ENCODE results near the gene B3GNT3.

Gene B3GNT3

DNA sequence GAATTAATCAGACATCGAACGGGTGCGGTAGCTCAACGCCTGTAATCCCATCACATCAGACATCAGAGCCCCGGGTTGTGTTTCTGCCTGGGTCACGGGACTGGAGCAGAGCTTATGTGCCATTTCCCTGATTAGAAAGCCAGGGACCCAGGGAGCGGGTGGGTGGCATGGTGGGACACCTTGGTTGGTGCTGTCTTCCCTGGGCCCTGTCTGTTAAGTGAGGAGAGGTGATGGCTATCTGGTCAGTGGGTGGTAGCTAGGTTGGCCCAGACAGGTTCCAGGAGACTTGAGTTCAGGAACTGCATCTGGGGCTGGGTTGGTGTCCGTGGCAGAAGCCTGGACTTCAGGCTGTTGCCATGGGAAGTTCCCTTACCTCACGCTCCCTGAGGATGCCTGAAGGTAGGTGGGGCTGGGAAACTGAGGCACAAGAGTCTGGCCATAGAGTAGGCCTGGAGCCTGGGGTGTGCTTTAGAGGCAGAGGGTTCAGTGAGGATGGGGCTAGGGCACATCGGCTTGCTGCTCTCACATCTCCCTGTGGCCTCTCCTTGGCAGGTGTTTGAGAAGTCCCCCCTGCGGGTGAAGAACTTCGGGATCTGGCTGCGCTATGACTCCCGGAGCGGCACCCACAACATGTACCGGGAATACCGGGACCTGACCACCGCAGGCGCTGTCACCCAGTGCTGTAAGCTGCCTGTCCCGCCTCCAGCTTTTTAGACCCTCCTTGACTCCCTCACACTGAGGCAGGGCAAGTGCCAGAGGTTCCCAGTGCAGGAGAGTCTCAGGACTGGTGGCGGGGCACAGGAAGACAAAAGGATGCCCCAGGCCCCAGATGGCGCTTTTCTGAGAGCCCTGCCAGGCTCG lies 66.8 kb downstream of the B3GNT3 start:
- peak; percentile 11 for DNase-seq

- DNase-seq, result peak; percentile 9
Observed at GRCh38 chr19:17862711-17863519, 68.0 kb downstream of the B3GNT3 start.
